HepG2 (cell line): ENCODE data around the gene SSPN. TPM values are rescaled to one million over a fixed set of nuclear protein-coding genes. Genes with fewer than 3 reads are reported as not detected.

Experiments used
- ATAC-seq: fragments of 200-7000 bp; cut with Tn5 transposase; 3 replicates; pipeline ENCODE4 v1.9.1; 2020; ENCODE audit warnings: mild to moderate bottlenecking, moderate library complexity
- BruUV-seq: library from RNA; stranded (reverse); fragments of 400-500 nt; replicated peaks from 2 replicates; lab custom pipeline; 2021; lab: Mats Ljungman, UMichigan
- CTCF ChIA-PET: fragments of 300-600 bp; formaldehyde crosslinking; extraction: SDS; loops from one replicate; lab custom pipeline; 2021; ENCODE audit warnings: low total read pairs, inconsistent platforms, low intra/inter-chr PET ratio; lab: Yijun Ruan, JAX
- POLR2A ChIA-PET: fragments of 350-600 bp; sonication (Branson Sonifier 250); formaldehyde crosslinking; loops from one replicate; lab custom pipeline; 2020; ENCODE audit warnings: antibody characterized with exemption, inconsistent platforms; lab: Yijun Ruan, JAX
- DNase-seq: peaks from one replicate; pipeline ENCODE4 v3.0.0-alpha.2; 2015; ENCODE audit warnings: low spot score
- FAIRE-seq: peaks from 3 replicates; lab custom pipeline; 2011; peaks lifted over from hg19 to GRCh38; lab: Jason Lieb, UNC
- H2AFZ ChIP-seq: one replicate; pipeline ENCODE4 v1.6.1; 2011; ENCODE audit warnings: low read length, inconsistent platforms
- H3K27ac ChIP-seq: fragments of 300-600 bp; 3 replicates; pipeline ENCODE4 v1.8.0; 2011; ENCODE audit warnings: mixed run types, mild to moderate bottlenecking, mixed read lengths, low read length, inconsistent platforms; ENCODE audit not compliant: insufficient read depth; ENCODE audit errors: extremely low read length
- H3K27me3 ChIP-seq, 2 experiments: fragments of 200-600 bp in 1 of 2; 2 replicates in 1 of 2; 3 replicates in 1 of 2; pipeline versions ENCODE4 v1.6.0 to v1.8.0; 2011; ENCODE audit warnings: low read length in 2 of 2, mild to moderate bottlenecking in 2 of 2, moderate library complexity in 2 of 2, inconsistent platforms in 1 of 2; ENCODE audit not compliant: insufficient read depth in 2 of 2, control insufficient read depth in 1 of 2
- H3K36me3 ChIP-seq, 2 experiments: fragments of 200-600 bp in 1 of 2; replicated peaks in 1 of 2; 2 replicates in 1 of 2; 3 replicates in 1 of 2; pipeline versions ENCODE4 v1.5.1 to v1.8.0; 2011; ENCODE audit warnings: low read length in 2 of 2, inconsistent platforms in 1 of 2; ENCODE audit not compliant: insufficient read depth in 2 of 2, control insufficient read depth in 1 of 2
- H3K4me1 ChIP-seq: 2 replicates; pipeline ENCODE4 v1.5.1; 2012; ENCODE audit warnings: low read length, inconsistent platforms; ENCODE audit not compliant: insufficient read depth
- H3K4me2 ChIP-seq: 2 replicates; pipeline ENCODE4 v1.6.0; 2011; ENCODE audit warnings: low read depth, low read length, inconsistent platforms
- H3K4me3 ChIP-seq, 3 experiments: fragments of 200-600 bp in 1 of 3; sonication (generic), shearing (Covaris generic) in 1 of 3; replicated peaks in 1 of 3; 2 replicates each; pipeline ENCODE4 v1.5.1; 2011 to 2016; ENCODE audit warnings: low read length in 3 of 3, inconsistent platforms in 2 of 3, low read depth in 2 of 3, mild to moderate bottlenecking in 2 of 3, control low read depth in 1 of 3, mixed read lengths in 1 of 3; ENCODE audit not compliant: insufficient read depth in 1 of 3
- H3K79me2 ChIP-seq: one replicate; pipeline ENCODE4 v1.6.1; 2011; ENCODE audit warnings: low read length, inconsistent platforms; ENCODE audit not compliant: insufficient read depth
- H3K9ac ChIP-seq: 2 replicates; pipeline ENCODE4 v1.6.0; 2011; ENCODE audit warnings: mild to moderate bottlenecking, low read depth, low read length, inconsistent platforms; ENCODE audit not compliant: insufficient read depth
- H3K9me3 ChIP-seq: 2 replicates; pipeline ENCODE4 v1.5.1; 2012; ENCODE audit warnings: mild to moderate bottlenecking, low read length
- H4K20me1 ChIP-seq: 2 replicates; pipeline ENCODE4 v1.6.0; 2011; ENCODE audit warnings: inconsistent platforms, mild to moderate bottlenecking, low read length, moderate library complexity; ENCODE audit not compliant: insufficient read depth
- ATF7 ChIP-seq, 2 experiments: fragments of 450-650 bp in 1 of 2; sonication (generic) in 1 of 2; formaldehyde crosslinking in 1 of 2; IDR thresholded peaks; 2 replicates each; pipeline versions ENCODE4 v1.4.0 to v1.6.1; 2016 to 2020; ENCODE audit warnings: antibody characterized with exemption in 1 of 2, mild to moderate bottlenecking in 1 of 2, missing genetic modification reagents in 1 of 2
- FOXJ3 ChIP-seq: sonication (generic); formaldehyde crosslinking; IDR thresholded peaks from 2 replicates; pipeline ENCODE4 v1.4.0; 2020; ENCODE audit warnings: missing genetic modification reagents, mild to moderate bottlenecking, borderline replicate concordance
- HMG20A ChIP-seq: IDR thresholded peaks from 2 replicates; pipeline ENCODE4 v1.6.1; 2016; ENCODE audit warnings: borderline replicate concordance
- HMGA1 ChIP-seq: sonication (generic); formaldehyde crosslinking; conservative IDR thresholded peaks from 2 replicates; pipeline ENCODE4 v1.4.0; 2020; ENCODE audit warnings: missing genetic modification reagents
- MATR3 ChIP-seq: sonication (generic); formaldehyde crosslinking; IDR thresholded peaks from 2 replicates; pipeline ENCODE4 v1.4.0; 2020; ENCODE audit warnings: missing genetic modification reagents
- RORA ChIP-seq: sonication (generic); formaldehyde crosslinking; IDR thresholded peaks from 2 replicates; pipeline ENCODE4 v1.5.0; 2020; ENCODE audit warnings: mild to moderate bottlenecking, missing genetic modification reagents, moderate library complexity
- TEAD3 ChIP-seq: optimal IDR thresholded peaks from 2 replicates; pipeline ENCODE3; 2016; ENCODE audit warnings: borderline replicate concordance
- ZNF24 ChIP-seq: fragments of 450-650 bp; IDR thresholded peaks from 2 replicates; pipeline ENCODE4 v1.6.1; 2017; ENCODE audit warnings: antibody characterized with exemption, mild to moderate bottlenecking
- ZNF367 ChIP-seq: sonication (generic); formaldehyde crosslinking; IDR thresholded peaks from 2 replicates; pipeline ENCODE4 v1.4.0; 2020; ENCODE audit warnings: missing genetic modification reagents, borderline replicate concordance
- ZNF589 ChIP-seq: sonication (generic); formaldehyde crosslinking; conservative IDR thresholded peaks from 2 replicates; pipeline ENCODE4 v1.8.0; 2022; ENCODE audit warnings: mild to moderate bottlenecking, moderate library complexity, missing genetic modification reagents
- WGBS: methylation state at CpG from one replicate; pipeline ENCODE4 v1.1.6; 2017; ENCODE audit warnings: low lambda C conversion rate; 5-methylcytosine and 5-hydroxymethylcytosine counted together
- in situ Hi-C: cut with HindIII; loops from 2 replicates; pipeline ENCODE4 v1.10.0; 2017; ENCODE audit warnings: low pct_unique_long_range_greater_than_20kb; ENCODE audit not compliant: extremely low pct_ligation_motif_present
- intact Hi-C: fragments of 100-400 bp; cut with micrococcal nuclease; formaldehyde crosslinking; loops from one replicate; pipeline ENCODE4 v1.10.0; 2022; ENCODE audit not compliant: unreplicated experiment
- polyA plus RNA-seq, 8 experiments: library from polyadenylated mRNA; depleted of rRNA in 3 of 8; stranded (reverse) in 7 of 8; unstranded in 1 of 8; fragments of >200 nt; fragmentation: Illumina TruSeq in 4 of 8; extraction: Trizol in 4 of 8; gene quantifications; 2 replicates each; pipeline versions ENCODE4 v1.2.1 to v1.2.3, GENCODE V29; 2011 to 2016; ENCODE audit warnings: low read depth in 4 of 8, missing spikeins in 1 of 8, mixed read lengths in 1 of 8; ENCODE audit not compliant: insufficient read depth in 1 of 8
- total RNA-seq, 5 experiments: library from RNA; depleted of rRNA; stranded (reverse); fragments of >200 nt; fragmentation: Illumina TruSeq; extraction: Trizol; gene quantifications; 2 replicates each; pipeline ENCODE4 v1.2.3, GENCODE V29; 2016; ENCODE audit warnings: low read depth in 1 of 5
- TF ChIP-seq, protein P1 (sequence below): sonication (generic); formaldehyde crosslinking; IDR thresholded peaks from 2 replicates; pipeline ENCODE4 v1.5.0; 2020; ENCODE audit warnings: mild to moderate bottlenecking, missing genetic modification reagents, borderline replicate concordance
- TF ChIP-seq, protein P2 (sequence below): sonication (generic); formaldehyde crosslinking; IDR thresholded peaks from 2 replicates; pipeline ENCODE4 v1.4.0; 2020; ENCODE audit warnings: missing genetic modification reagents
- TF ChIP-seq, protein P3 (sequence below): sonication (generic); formaldehyde crosslinking; IDR thresholded peaks from 2 replicates; pipeline ENCODE4 v1.5.0; 2020; ENCODE audit warnings: mild to moderate bottlenecking, missing genetic modification reagents

The SSPN gene
- total and polyA plus RNA-seq, 2 of the 13 experiments (the other 11 are each of a cell fraction or from before 2014, with no cell fraction given), result not detected

DNA sequence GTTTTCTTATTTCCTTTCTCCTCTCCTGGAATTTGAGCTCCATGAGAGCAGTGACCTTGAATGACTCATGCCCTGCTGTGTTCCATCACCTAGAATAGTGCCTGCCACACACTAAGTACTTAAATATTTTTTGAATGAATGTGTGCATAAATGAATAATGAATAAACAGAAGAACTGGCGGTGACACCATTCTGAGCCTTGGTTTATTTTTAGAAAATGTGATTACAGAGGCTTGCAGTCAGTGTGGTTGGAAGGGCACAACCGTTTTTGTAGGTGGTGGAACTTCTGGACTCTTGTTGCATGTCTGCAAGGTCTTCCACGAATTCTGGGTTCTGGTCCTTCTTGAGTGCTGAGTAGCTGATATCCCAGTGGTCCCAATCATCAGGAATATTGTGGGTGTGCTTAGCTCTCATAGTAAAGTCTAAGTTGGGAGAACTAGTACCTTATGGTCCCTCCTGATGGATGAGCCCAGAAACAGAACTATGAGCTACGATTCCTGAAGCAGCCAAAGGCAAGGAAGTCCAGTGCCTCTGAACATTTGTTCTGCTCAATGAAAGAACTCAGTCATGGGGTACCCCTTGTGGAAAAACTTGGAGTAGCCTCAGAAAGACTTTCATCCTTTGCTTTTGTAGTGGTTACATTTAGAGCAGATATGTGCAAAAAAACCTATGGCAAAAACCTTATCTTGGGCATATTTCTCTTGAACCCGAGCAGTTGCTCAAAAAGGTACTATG, 41.8 kb upstream of the SSPN start:
- ATAC-seq (peak; percentile 84), FAIRE-seq (no peak), DNase-seq (peak; percentile 75)
- H2AFZ ChIP-seq, result no peak overlapping the region
- no peaks in the 10 kb centered on the region for H4K20me1 ChIP-seq
- no peak overlapping the region for H3K4me3 ChIP-seq
- H3K27ac ChIP-seq, result no peak overlapping the region
- CTCF ChIA-PET, result no interaction called here
- H3K36me3 ChIP-seq, result no peaks in the 10 kb centered on the region
- H3K27me3 ChIP-seq, result no peaks in the 10 kb centered on the region
- POLR2A ChIA-PET, result interaction anchor here (0.9 kb wide), 1 partner anchor 31 kb away, joined by 3 read pairs; no protein-coding TSS in a partner anchor
- H3K4me2 ChIP-seq, result peak overlapping the region; percentile 14; the same call in 1 of the 2 replicates
- peaks cover 16% of the 10 kb centered on the region for H3K4me1 ChIP-seq
- H3K9me3 ChIP-seq, result no peaks in the 10 kb centered on the region
- in situ Hi-C loops, result no loop called here
- intact Hi-C loops, result no loop called here
- no peaks in the 10 kb centered on the region for H3K79me2 ChIP-seq
- H3K9ac ChIP-seq, result no peak overlapping the region
- no TSS peak for BruUV-seq
- 1% methylated on average over 5 of the region's 5 CpGs for WGBS
- TF ChIP-seq ATF7 (IDR thresholded peaks at IDR 0.05) (peak; percentile 9; the same call in 1 of the 2 replicates), ATF7 (CRISPR knock-in tag; IDR thresholded peaks at IDR 0.05) (no peak), HMGA1 (CRISPR knock-in tag) (no peak), HMG20A (peak; percentile 48; the same call in 1 of the 2 replicates), MATR3 (no peak), ZNF589 (CRISPR knock-in tag) (0 out of 2 replicates have a peak, but pooled peaks have one; percentile 35), ZNF367 (no peak), FOXJ3 (CRISPR knock-in tag) (no peak), RORA (CRISPR knock-in tag) (no peak), TEAD3 (peak; percentile 62), ZNF24 (no peak)
- TF ChIP-seq, protein P1, sequence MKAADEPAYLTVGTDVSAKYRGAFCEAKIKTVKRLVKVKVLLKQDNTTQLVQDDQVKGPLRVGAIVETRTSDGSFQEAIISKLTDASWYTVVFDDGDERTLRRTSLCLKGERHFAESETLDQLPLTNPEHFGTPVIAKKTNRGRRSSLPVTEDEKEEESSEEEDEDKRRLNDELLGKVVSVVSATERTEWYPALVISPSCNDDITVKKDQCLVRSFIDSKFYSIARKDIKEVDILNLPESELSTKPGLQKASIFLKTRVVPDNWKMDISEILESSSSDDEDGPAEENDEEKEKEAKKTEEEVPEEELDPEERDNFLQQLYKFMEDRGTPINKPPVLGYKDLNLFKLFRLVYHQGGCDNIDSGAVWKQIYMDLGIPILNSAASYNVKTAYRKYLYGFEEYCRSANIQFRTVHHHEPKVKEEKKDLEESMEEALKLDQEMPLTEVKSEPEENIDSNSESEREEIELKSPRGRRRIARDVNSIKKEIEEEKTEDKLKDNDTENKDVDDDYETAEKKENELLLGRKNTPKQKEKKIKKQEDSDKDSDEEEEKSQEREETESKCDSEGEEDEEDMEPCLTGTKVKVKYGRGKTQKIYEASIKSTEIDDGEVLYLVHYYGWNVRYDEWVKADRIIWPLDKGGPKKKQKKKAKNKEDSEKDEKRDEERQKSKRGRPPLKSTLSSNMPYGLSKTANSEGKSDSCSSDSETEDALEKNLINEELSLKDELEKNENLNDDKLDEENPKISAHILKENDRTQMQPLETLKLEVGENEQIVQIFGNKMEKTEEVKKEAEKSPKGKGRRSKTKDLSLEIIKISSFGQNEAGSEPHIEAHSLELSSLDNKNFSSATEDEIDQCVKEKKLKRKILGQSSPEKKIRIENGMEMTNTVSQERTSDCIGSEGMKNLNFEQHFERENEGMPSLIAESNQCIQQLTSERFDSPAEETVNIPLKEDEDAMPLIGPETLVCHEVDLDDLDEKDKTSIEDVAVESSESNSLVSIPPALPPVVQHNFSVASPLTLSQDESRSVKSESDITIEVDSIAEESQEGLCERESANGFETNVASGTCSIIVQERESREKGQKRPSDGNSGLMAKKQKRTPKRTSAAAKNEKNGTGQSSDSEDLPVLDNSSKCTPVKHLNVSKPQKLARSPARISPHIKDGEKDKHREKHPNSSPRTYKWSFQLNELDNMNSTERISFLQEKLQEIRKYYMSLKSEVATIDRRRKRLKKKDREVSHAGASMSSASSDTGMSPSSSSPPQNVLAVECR, result no peak
- TF ChIP-seq, protein P2, sequence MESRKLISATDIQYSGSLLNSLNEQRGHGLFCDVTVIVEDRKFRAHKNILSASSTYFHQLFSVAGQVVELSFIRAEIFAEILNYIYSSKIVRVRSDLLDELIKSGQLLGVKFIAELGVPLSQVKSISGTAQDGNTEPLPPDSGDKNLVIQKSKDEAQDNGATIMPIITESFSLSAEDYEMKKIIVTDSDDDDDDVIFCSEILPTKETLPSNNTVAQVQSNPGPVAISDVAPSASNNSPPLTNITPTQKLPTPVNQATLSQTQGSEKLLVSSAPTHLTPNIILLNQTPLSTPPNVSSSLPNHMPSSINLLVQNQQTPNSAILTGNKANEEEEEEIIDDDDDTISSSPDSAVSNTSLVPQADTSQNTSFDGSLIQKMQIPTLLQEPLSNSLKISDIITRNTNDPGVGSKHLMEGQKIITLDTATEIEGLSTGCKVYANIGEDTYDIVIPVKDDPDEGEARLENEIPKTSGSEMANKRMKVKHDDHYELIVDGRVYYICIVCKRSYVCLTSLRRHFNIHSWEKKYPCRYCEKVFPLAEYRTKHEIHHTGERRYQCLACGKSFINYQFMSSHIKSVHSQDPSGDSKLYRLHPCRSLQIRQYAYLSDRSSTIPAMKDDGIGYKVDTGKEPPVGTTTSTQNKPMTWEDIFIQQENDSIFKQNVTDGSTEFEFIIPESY (CRISPR knock-in tag), result no peak
- TF ChIP-seq, protein P3, sequence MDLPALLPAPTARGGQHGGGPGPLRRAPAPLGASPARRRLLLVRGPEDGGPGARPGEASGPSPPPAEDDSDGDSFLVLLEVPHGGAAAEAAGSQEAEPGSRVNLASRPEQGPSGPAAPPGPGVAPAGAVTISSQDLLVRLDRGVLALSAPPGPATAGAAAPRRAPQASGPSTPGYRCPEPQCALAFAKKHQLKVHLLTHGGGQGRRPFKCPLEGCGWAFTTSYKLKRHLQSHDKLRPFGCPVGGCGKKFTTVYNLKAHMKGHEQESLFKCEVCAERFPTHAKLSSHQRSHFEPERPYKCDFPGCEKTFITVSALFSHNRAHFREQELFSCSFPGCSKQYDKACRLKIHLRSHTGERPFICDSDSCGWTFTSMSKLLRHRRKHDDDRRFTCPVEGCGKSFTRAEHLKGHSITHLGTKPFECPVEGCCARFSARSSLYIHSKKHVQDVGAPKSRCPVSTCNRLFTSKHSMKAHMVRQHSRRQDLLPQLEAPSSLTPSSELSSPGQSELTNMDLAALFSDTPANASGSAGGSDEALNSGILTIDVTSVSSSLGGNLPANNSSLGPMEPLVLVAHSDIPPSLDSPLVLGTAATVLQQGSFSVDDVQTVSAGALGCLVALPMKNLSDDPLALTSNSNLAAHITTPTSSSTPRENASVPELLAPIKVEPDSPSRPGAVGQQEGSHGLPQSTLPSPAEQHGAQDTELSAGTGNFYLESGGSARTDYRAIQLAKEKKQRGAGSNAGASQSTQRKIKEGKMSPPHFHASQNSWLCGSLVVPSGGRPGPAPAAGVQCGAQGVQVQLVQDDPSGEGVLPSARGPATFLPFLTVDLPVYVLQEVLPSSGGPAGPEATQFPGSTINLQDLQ (CRISPR knock-in tag), result no peak
